HG03095 (cell line): Measurements from ENCODE around the gene ESPNL.

Experiments
- ATAC-seq: cut with Tn5 transposase; IDR thresholded peaks from one replicate; pipeline ENCODE4 v1.9.1; 2021; ENCODE audit warnings: moderate library complexity; ENCODE audit not compliant: unreplicated experiment

ESPNL gene

DNA sequence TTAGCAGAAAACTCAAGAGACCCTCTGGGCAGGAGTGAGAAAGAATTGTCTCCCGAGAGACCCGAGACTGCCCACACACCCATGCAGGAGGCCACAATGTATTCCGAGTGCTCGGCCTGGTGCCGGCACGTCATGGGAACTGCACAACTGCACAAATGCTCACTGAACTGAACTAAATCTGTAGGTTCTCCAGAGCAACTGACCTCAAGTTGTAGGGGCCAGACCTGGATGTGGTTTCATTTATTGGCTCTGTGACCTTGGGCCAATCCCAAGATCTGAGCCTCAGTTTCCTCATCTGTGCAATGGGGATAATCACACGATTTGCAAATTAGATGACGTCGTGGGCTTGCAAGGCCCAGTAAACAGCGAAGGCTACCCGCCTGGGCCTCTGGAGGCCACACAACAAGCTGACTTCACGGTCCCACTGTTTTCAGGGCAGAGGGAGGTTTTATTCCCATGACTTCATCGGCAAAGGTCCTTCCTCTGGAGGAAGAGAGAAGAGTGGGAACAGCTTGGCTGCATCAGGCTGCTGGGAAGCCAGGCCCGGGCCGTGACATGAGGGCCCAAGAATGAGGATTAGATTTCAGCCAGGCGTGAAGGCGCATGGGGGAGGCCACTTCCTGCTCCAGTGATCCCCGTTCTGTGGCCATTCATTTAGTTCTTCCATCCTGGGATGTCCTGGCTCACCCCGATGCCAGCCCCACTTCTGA lies 55.1 kb downstream of the ESPNL start:
- no peak for ATAC-seq

DNA sequence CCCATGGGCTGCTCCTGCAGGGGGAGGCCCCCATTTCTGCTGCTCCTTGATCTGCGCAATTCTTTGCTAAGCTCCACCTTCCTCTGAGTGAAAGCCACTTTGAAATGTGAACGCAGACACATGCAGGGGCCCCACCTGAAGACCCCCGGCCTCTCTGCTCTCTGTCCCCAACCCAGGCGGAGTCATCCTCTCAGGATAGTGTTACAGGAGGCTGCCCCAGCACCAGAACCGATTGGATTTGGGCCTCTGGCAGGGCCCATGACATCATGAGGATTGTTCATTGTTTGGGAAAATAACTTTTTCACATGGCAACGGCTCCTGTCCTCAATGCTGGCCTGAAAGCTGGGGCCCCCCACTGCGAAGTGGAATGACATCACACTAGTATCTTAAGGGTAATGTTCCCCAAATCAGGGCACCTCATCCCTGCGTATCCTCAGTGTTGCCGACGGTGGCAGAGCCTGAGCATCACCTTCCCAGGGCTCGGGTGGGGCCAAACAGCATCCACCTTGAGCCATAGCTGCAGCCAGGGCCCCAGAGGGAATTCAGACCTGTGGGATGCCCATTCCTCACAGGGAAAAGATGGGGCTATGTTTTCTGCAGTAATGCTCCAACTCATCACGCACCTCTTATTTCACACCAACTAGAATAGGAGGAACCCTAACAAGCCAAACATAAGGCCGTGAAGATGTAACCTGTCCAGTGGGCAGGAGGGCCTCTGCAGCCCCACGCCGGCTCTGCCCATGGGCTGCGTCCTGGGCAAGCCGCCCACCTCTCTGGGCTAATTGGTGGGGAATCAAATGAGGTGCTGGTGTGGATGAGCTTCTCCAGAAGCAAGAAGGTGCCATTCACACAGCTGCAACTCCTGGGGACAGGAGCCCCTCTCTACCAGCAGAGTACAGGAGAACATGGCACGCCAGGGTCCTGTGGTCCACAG lies 55.9 kb downstream of the ESPNL start:
- ATAC-seq: no peak

DNA sequence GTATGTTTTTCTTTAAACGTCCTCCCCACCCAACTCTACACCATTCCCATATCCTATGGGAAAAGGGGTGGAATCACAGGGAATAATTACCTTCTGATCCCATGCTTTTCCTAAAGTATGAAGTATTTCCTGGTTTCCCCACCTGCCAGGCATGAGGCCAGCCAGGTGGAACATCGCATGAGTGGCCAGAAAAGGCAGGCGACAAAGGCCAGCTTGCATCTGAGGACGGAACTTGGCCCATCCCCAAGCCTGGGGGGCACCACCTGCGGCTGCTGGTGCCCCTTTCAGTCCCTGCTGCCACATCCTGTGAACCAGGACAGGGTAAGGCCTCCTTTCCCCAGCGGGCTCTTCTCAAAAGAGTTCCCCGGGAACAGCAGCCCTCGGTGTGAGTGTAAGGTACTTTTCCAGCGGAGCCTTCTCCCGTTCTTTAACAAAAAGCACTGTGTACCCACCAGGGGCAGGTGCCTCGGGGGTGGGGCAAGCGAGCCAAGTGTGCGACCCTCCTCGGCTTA lies 57.4 kb downstream of the ESPNL start:
- no peak for ATAC-seq

DNA sequence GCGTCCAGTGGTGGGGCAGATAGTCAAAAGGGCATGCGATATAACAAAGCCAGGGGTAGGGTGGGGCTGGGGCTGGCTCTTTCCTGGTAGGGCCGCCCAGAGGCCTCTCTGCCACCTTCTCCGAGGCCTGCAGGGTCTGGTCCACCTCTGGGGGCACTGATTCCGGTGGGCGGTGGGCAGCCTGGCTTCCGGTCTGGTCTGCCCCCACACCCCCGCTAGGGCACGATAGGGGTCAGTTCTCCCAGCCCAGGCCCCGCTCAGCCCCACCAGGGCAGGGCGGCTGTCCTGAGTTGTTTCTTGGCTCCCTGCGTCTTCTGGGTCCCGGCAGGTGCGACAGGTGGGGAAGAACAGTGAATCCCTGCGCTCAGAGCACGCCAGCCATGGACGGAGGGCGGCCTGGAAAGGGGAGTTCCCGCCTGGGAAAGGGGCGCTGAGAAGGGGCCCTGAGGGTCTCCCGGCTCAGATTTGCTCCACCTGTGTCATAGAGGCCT lies 57.9 kb downstream of the ESPNL start:
- ATAC-seq: no peak

DNA sequence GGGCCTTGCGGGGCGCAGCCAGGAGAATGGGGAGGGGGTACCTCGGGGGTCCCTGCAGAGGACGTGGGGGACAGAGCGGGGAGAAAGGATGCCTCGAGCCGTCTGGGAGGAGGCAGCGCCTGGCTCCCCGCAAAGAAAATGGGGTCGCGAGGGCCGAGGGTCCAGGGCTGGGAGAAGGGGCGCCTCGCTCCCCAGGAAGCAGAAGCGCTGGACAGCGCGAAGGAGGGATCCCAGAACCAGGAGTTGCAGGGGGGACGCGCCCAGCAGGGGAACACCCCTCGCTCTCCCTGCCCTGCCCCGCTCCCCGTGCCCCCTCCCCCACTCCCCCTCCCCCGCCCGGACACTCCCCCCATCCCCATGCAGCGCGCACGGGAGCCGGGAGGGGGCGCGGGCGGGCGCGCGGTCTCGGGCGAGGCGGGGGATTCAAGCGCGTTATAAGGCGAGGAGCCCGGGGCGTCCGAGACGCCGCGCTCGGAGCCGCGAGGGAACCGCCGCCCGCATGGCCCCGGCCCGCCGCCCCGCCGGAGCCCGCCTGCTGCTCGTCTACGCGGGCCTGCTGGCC lies 58.5 kb downstream of the ESPNL start, which contains the start of gene ERFE:
Gene ERFE, plus strand, starts transcription at position 462 of the 562 bp plus-strand sequence. Its CDS starts 38 bp downstream, at position 500.
- peak; percentile 52 for ATAC-seq

DNA sequence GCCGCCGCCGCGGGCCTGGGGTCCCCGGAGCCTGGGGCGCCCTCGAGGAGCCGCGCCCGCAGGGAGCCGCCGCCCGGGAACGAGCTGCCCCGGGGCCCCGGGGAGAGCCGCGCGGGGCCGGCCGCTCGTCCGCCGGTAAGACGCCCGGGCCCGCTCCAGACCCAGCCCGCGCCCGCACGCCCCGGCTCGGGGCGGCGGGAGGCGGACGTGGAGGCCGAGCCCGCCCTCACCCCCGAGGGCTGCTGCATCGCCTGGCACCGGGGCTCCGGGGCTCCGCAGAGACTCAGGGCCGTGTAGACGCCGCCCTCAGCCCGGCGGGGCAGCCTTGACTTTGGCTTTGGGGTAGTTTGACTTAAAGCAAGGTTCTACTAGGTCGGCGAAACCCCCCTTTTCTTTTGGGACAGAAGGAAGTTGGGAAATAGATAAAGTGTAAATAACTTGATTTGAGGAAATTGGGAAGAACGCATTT lies 59.0 kb downstream of the ESPNL start:
- peak; percentile 18 for ATAC-seq

DNA sequence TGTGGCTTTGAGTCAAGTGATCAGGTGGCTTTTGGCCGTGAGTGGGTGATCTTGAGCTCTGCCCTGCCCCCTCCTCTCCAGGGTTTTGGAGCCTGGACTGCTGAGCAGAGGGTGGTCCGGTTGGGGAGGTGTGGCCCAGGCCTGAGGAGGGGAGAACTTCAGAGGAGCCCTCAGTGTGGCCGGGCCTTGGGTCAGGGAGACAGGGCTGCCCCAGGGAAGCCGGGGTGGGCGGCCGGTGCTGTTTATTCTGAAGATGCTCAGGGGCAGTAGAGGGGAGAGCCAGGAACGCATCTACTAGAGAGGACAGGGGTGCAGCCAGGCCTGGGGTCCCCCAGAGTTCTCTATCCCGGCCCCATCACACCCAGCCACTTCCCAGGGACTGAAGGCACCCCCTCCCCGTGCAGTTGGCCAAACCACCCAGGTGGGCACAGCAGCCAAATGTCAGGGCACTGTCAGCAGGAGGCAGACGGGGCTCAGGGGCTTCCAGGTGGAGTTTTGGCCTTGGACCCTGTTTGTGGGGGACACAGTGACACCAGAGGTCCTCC lies 59.6 kb downstream of the ESPNL start:
- no peak for ATAC-seq

DNA sequence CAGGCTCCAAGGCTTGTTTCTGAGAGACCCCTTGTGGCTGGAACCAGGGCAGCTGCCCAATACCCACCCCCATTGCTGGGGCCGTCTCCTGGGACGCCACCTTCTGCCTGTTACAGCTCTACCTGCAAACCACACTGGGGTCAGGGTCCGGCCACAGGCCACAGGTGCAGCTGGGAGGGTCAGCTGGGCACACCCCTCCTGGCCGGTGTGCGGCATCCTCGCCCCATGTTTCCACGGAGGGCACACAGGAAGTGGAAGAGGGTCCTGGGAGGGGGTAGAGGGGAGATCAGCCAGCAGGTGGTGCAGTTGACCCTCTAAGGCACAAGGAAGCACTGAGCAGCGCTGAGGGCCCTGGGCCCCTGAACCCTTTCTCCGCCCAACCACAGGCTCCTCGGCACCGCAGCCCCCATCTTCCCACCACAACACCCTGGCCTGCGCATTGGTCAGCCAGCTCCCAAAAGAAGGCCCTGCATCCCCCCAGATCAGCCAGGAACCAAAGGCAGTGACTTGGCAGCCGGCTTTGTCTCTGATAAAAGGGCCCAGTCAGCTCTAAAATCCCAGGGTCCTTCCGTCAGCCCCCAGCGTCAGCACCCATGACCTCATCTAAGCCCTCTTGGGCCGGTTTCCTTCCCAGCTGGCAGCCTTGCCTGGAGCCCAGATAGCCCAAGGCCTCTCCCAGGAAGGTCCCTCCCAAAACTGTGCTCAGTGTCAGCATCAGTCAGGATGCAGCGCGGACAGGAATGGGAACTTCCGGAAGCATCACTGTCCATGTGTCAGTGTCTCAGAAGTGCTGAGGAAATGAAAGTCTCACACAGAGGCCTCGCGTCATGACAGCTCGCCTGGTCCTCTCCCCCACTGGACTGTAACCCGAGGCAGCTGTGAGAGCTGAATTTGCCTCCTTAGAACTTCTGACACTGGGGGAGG lies 60.3 kb downstream of the ESPNL start:
- ATAC-seq: no peak

DNA sequence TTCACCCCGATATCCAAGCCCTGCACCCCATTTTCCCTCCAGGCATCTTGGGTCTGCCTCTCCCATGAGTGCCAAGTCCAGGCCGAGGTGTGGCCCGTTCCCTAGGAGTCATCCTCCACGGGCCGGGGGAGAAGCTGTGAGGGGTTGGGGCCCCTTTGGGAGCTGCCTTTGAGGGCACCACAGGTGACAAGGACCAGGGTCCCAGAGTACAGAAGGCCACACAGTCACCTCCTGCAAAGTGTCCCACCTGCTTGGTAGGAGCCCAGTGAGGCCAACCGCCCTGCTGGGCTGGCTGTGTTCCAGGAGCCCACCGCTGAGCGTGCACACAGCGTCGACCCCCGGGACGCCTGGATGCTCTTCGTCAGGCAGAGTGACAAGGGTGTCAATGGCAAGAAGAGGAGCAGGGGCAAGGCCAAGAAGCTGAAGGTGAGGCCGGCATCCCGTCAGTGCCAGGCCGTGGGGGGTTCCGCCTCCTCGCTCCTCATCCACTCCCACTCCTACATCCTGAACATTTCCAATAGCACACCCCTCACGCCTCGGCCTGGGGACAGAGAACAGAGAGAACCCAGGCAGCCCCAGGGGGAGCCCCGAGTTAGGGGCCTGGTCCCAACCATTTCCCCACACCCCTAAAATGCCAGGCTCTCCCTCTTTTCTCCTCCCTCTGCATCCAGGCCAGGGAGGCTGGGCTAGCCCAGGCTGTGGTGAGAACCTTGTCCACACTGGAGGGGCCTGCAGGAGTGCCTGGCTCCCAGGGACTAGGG lies 61.3 kb downstream of the ESPNL start:
- ATAC-seq: no peak

DNA sequence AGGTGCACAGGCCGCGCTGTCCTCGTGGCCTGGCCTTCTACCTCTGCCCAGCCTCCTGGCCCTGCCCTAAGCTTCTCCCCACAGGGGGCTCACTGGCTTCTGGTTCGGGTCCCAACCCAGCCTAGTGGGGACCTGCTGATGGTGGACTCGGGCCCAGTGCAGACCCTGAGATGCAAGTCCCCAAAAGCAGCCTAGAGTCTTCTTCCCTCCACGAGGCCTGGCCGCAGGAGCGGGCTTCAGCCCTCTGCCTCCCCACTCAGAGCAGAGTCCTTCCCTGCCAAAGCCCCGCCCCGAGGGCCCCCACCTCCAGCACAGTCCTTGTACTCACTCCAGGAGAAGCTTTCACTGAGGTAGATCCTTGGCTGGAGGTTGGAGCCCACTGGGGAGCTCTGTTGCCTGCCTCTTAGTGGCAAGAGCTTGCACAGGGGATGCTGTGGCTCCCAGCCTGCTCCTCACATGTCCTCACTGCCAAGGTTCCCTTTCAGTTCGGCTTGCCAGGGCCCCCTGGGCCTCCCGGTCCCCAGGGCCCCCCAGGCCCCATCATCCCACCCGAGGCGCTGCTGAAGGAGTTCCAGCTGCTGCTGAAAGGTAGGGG lies 62.2 kb downstream of the ESPNL start:
- ATAC-seq: no peak

DNA sequence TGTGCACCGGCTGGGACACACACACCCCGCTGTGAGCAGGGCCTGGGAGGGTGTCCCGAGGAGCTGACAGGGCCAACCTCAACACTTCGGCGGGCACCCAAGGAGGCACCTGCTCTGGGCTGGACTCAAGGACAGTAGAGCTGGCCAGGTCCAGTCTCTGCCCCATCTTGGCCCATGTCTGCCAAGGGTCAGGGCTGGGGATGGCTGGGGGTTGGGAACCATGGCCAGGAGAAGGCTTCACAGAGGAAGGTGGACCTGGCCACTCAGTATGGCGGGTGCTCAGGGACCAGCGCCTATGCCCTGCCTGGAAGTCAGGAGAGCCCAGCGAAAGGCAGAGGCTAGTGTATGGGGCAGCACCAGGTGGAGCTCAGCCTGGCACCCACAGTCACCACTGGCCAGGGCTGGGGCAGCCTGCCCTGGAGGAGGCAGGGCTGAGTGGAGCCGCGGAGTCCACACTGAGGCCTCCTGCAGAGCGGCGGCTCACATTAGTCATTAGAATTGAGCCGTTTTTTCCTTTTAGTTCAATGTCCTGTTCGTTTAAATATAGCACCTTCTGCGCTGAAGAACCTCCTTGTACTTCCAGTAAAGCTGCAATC lies 62.8 kb downstream of the ESPNL start:
- no peak for ATAC-seq

DNA sequence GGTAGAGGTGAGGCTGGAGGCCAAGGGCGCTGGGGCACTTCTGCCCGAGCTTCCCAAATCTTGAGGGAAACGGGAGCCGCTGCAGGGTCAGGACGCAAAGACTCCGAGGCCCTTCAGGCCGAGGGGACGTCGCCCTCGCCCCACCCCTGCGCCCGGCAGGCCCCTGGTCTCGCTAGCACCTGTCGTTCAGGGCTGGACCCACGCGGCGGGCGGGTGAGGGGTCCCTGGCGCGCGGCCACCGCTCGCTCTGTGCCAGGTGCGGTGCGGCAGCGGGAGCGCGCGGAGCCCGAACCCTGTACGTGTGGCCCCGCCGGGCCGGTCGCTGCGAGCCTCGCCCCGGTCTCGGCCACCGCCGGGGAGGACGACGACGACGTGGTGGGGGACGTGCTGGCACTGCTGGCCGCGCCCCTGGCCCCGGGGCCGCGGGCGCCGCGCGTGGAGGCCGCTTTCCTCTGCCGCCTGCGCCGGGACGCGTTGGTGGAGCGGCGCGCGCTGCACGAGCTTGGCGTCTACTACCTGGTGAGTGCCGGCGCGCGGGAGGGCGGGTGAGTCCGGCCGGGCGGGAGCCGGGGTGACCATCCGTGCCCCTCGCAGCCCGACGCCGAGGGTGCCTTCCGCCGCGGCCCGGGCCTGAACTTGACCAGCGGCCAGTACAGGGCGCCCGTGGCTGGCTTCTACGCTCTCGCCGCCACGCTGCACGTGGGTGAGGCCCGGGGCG lies 63.5 kb downstream of the ESPNL start:
- ATAC-seq: no peak

DNA sequence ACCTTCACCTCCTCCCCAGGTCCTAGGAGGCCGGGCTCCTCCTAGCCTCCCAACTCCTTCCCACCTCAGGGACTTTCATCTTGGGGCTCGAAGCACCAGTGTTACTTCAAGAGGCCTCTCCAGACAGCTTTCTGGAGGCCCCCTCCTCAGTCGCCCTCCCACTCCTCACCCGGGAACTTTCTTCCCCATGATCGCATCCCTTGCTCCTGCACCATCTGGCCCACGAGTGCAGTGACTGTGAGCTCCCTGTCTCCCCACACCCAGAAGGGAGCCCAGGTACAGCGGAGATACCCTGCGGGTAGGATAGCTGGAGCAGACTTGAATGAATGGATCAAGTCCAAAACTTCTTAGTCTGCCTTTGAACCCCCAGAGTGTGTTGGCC lies 64.8 kb downstream of the ESPNL start:
- no peak for ATAC-seq

DNA sequence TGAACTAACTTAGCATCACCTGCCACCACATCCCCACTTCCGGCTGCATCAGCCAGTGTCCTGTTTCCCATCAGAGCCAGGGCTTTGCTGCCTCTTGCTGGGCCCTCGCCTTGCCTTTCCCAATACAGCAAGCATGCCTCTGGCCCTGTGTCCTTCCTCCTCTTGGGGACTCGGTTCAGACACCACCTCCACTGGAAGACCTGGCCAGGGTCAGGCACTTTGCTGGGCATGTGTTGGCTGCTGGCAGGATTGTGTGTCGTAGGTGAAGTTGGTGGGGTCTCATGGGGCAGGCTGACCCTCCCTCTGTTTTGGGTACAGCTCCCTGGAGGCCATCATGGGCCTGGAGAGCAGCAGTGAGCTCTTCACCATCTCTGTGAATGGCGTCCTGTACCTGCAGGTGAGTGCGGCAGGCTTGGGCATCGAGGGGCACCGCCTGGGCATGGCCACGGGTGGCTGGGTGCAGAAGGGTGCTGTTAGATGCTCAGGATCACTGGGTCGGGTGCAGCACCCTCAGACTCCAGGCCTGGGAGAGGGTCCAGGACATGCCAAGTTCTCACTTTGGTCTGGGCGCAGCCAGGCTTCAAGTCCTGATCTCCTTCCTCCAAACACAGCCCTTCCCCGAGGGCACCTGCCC lies 65.3 kb downstream of the ESPNL start:
- no peak for ATAC-seq

DNA sequence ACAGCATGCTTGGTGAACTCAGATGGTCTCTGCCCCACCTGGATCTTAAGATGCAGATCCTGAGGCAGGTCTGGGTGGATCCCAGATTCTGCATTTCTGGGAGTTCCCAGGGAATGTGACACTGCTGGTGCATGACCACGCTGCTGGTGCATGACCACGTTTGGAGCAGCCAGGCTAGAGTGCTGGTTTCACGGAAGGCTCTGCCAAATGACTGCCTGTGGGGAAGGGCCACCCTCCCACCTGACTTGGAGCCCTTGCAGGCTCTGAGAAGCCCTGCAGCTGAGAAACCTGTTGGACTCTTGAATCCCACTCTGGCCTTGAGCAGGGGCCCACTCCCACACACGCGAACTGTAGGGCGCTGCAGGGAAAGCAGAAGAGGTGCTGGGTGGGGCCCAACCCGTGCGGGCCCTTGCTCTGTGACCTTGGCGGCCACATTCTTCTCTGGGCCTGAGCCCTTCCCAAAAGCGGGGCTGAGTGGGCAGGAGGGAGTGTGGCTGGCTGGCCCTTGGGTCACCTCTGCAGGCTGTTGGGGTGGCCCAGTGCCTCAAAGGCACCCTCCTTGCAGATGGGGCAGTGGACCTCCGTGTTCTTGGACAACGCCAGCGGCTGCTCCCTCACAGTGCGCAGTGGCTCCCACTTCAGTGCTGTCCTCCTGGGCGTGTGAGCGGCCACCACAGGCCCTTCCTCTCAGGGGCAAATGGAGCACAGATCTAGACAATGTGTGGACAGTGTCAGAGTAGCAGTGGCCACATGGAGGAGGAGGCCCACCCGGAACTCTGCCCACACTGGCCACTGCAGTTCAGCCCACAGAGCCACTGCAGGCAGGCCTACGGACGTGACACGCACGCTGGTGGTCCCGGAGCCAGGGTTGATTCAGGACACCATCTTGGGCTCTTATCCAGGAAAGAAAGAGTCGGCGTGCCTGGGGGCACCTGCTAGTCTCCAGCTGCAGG lies 66.5 kb downstream of the ESPNL start:
- no peak for ATAC-seq

DNA sequence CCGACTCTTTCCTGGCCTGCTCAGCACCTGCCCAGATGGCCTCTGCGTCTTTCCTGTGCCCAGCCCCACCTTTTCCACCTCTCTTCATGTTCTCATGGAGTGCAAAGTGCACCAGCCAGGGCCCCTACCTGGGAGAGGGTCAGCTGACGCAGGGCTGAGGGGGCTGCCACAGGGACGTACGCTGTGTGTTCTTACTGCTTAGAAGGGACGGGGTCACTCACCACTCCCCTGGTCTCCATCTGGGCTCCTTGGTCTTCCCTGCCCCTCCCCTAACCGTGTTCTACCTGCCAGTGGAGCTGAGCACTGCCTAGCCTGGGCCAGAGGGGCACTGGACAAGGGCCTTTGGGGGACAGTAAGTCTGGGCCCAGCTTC lies 67.2 kb downstream of the ESPNL start:
- ATAC-seq: no peak
